HTERT RPE-1 (cell line): ENCODE measurements around the gene MACROD2.
"Not testable (repeated sequence)": the region's sequence is repeated elsewhere in the genome, so short reads cannot be mapped to it uniquely, and the experiment has no call there.

ENCODE experiments used
- in situ Hi-C: fragments of 300-500 bp; cut with MboI; formaldehyde crosslinking; loops from 4 replicates; pipeline ENCODE4 v1.14.3; 2020; ENCODE audit warnings: low sequenced_read_pairs

Gene MACROD2

GRCh38 chr20:14189794-14190402 is 194.6 kb downstream of the MACROD2 start:
- in situ Hi-C loops = no loop called here

GRCh38 chr20:14191559-14191958 is 196.2 kb downstream of the MACROD2 start:
- in situ Hi-C loops = no loop called here

GRCh38 chr20:14193443-14193842 is 198.1 kb downstream of the MACROD2 start:
- in situ Hi-C loops = no loop called here

- in situ Hi-C loops = no loop called here
These were observed 198.6 kb downstream of the MACROD2 start for GRCh38 chr20:14193885-14194284.

- in situ Hi-C loops = no loop called here
These were observed 201.8 kb downstream of the MACROD2 start for GRCh38 chr20:14197097-14197496.

- in situ Hi-C loops = no loop called here
These were observed 203.1 kb downstream of the MACROD2 start for GRCh38 chr20:14198416-14198815.

GRCh38 chr20:14199111-14199510 is 203.8 kb downstream of the MACROD2 start:
- in situ Hi-C loops = no loop called here

GRCh38 chr20:14203657-14204056 is 208.3 kb downstream of the MACROD2 start:
- in situ Hi-C loops = no loop called here

- in situ Hi-C loops = no loop called here
These were observed 212.3 kb downstream of the MACROD2 start for GRCh38 chr20:14207591-14207990.

GRCh38 chr20:14208956-14209355 is 213.6 kb downstream of the MACROD2 start:
- in situ Hi-C loops = no loop called here

- in situ Hi-C loops = no loop called here
These were observed 214.8 kb downstream of the MACROD2 start for GRCh38 chr20:14210146-14210545.

GRCh38 chr20:14214046-14214445 is 218.7 kb downstream of the MACROD2 start:
- in situ Hi-C loops = no loop called here

GRCh38 chr20:14215880-14216279 is 220.6 kb downstream of the MACROD2 start:
- in situ Hi-C loops = not testable (repeated sequence)

GRCh38 chr20:14219801-14220461 is 224.6 kb downstream of the MACROD2 start:
- in situ Hi-C loops = no loop called here

- in situ Hi-C loops = no loop called here
These were observed 225.7 kb downstream of the MACROD2 start for GRCh38 chr20:14220986-14221385.

GRCh38 chr20:14223806-14224205 is 228.5 kb downstream of the MACROD2 start:
- in situ Hi-C loops = no loop called here

GRCh38 chr20:14226051-14227049 is 231.0 kb downstream of the MACROD2 start:
- in situ Hi-C loops = not testable (repeated sequence)

- in situ Hi-C loops = no loop called here
These were observed 237.3 kb downstream of the MACROD2 start for GRCh38 chr20:14232650-14233049.

- in situ Hi-C loops = no loop called here
These were observed 239.5 kb downstream of the MACROD2 start for GRCh38 chr20:14234666-14235295.

- in situ Hi-C loops = no loop called here
These were observed 240.0 kb downstream of the MACROD2 start for GRCh38 chr20:14235355-14235754.

GRCh38 chr20:14245368-14245970 is 250.2 kb downstream of the MACROD2 start:
- in situ Hi-C loops = no loop called here
